ENCODE measurements around the gene SMCP.

Gene SMCP

GRCh38 chr1:152886758-152887409 is 8.8 kb downstream of the SMCP start:
- DNase-seq (ENCODE audit: low read depth): no peak

GRCh38 chr1:152888126-152888525 is 10.0 kb downstream of the SMCP start:
- DNase-seq (ENCODE audit: low read depth): no peak

DNA sequence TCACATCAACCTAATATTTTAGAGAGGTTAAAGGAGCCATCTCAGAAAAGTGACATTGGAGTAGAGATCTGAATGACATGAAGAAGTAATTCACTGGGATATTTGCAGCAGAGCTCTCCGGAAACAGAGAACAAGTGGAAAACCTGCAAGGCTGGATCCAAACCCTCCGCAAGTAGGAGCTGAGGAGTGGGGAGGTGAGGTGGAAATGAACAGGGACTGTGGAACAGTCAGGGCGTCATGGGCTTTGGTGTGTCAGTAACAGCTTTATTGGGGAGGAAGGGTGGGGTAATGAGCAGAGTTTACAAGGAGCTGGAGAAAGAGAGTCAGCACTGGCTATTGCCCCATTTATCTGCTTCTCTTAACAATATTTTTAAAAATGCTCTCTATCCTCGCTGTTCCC is 20.9 kb downstream of the SMCP start:
- no peak for DNase-seq (ENCODE audit: low read depth)

- DNase-seq (ENCODE audit: low read depth): no peak
Measured at GRCh38 chr1:152899883-152900282, 21.8 kb downstream of the SMCP start.

DNA sequence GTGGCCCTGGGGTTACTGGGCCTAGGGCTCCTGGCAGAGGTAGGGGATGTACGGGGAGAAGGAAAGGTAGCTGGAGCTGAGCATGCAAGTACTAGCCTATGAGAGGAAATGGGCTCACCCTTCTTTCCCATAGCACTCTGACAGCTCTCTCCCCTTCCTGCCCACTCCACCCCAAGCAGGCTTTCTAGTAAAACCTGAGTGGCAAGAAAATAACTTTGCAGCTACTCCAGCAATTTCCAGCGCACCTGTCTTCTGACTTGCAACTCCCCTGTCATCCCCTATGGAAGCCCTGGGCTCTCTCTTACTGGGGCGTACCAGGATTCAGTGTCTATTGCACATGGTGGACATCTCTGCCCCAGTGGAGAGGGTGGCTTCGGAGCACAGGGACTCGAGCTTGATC is 23.5 kb downstream of the SMCP start:
- no peak for DNase-seq (ENCODE audit: low read depth)

GRCh38 chr1:152902636-152903035 is 24.5 kb downstream of the SMCP start:
- DNase-seq (ENCODE audit: low read depth): no peak

DNA sequence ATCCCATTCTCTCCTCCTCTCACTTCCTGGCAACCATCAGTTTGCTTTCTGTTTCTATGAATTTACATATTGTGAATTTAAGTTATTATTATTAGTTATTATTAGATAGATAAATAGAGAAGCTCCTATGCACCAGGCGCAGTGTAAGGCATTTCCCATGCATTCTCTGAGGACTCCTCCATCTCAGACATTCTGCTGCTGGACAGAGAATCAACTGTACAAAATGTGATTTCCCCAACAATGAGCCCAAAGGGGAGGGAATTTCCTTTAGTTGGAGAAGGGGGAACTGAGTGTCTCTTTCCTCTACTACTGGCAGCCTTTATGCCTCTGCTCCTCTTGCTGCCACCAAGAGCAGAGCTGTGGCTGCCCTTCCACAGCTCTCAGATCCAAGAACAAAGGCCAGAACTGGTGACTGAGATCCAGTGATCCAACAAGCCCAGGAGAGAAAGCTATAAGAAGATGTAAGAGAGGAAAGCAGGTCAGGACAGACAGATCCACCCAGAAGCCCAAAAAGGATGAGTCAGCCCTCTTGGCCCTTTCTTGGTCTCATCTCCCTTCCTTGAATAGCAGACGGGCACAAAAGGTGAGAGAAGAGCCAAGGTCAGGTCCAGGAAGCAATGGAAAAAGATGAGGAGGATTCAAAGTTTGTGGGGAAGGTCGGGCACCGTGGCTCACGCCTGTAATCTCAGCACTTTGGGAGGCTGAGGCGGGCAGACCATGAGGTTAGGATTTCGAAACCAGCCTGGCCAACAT is 26.7 kb downstream of the SMCP start:
- DNase-seq (ENCODE audit: low read depth): no peak

- no peak for DNase-seq (ENCODE audit: low read depth)
Measured at GRCh38 chr1:152906023-152906565, 28.0 kb downstream of the SMCP start.

- DNase-seq (ENCODE audit: low read depth): no peak
Measured at GRCh38 chr1:152907686-152908601, 29.8 kb downstream of the SMCP start, which contains the start of gene IVL. IVL (plus strand) TSS chr1:152908546; CDS start chr1:152909798, 1,252 bp downstream.

GRCh38 chr1:152909206-152909605 is 31.1 kb downstream of the SMCP start:
- no peak for DNase-seq (ENCODE audit: low read depth)

DNA sequence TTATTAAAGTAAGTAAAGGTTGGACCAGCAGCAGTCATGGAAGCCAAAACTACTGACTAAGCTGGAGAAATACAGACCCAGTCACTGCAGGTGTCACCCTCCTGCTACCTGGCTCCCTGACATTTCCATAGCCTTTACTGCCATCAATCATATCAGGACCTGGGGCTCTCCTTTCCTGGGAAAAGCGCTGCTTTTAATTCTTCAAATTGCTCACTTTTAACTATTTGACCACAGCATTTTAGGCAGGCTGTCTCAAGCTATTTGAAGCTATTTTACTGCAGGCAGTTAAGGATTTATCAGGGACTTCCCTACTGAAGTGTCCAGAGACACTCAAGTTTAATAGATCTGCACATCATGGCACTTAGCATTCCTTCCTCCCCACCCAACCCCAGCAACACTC is 34.3 kb downstream of the SMCP start:
- no peak for DNase-seq (ENCODE audit: low read depth)

GRCh38 chr1:152912900-152913299 is 34.8 kb downstream of the SMCP start:
- no peak for DNase-seq (ENCODE audit: low read depth)

- no peak for DNase-seq (ENCODE audit: low read depth)
Measured at GRCh38 chr1:152917794-152918193, 39.7 kb downstream of the SMCP start.

DNA sequence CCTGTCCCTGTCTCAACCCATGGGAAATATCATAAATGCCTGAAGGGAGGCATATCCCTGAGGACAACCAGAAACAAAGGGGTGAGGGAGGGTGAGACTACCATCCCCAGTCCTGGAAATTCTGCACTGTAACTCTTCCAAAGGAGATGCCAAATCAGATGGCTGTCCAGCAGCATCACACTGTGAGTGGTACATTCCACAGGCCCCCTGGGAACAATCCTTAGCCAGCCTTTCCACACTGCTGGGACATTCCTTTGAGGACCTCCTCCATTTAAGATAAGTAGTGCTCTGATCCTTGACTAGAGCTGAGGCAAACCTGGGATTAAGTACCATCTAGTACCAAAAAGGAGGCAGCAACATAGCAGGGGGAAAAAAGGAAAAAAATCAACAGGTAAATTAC is 40.9 kb downstream of the SMCP start:
- DNase-seq (ENCODE audit: low read depth): no peak

DNA sequence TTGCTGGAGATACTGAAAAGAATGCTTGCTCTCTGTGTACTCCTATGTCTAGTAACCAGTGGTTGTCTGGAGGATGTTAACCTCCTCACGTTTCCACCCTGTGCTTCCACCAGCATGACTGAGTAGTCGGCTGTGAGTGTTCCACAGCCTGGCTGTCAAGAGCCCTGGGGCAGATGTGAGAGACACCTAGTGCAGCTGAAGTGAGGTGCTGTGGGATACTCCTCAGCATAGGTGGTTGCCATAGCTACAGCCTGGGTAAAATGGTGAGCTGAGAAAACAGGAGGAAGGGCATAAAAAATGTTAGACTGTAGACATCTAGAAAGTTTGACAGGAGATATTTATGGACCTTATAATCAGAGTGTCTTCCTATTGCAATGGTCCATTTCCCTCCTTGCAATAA is 46.1 kb downstream of the SMCP start:
- no peak for DNase-seq (ENCODE audit: low read depth)

- DNase-seq (ENCODE audit: low read depth): no peak
Measured at GRCh38 chr1:152926091-152926490, 48.0 kb downstream of the SMCP start.

GRCh38 chr1:152928671-152929070 is 50.5 kb downstream of the SMCP start:
- no peak for DNase-seq (ENCODE audit: low read depth)

- DNase-seq (ENCODE audit: low read depth): no peak
Measured at GRCh38 chr1:152932170-152932811, 54.2 kb downstream of the SMCP start.

- DNase-seq (ENCODE audit: low read depth): no peak
Measured at GRCh38 chr1:152933196-152933595, 55.1 kb downstream of the SMCP start.

All from iris pigment epithelial cell (primary cell).